Psoas muscle (tissue), 8 donors: ENCODE measurements around the gene DUSP8. TPM values are rescaled to one million over a fixed set of nuclear protein-coding genes. Genes with fewer than 3 reads are reported as not detected.
"Not testable (repeated sequence)": the region's sequence is repeated elsewhere in the genome, so short reads cannot be mapped to it uniquely, and the experiment has no call there.

Experiments used
- ATAC-seq, 4 donors: fragments of 200-7000 bp; cut with Tn5 transposase; one replicate each; pipeline ENCODE4 v1.9.1; 2020; ENCODE audit warnings: moderate library complexity in 3 of 4, mild to moderate bottlenecking in 2 of 4
- DNase-seq, 2 donors: peaks; one replicate each; pipeline ENCODE4 v3.0.0-alpha.2; 2020
- H3K27ac ChIP-seq: fragments of 200-600 bp; one replicate; pipeline ENCODE4 v1.8.0; 2022
- H3K27me3 ChIP-seq, 3 donors: fragments of 200-600 bp in 1 of 3; one replicate each; pipeline versions ENCODE4 v1.6.1 to v1.8.0; 2013 to 2022; ENCODE audit warnings: low read length in 2 of 3, mild to moderate bottlenecking in 2 of 3, moderate library complexity in 1 of 3; ENCODE audit not compliant: insufficient read depth in 3 of 3
- H3K36me3 ChIP-seq, 2 donors: fragments of 200-600 bp in 1 of 2; one replicate each; pipeline versions ENCODE4 v1.6.1 to v1.8.0; 2013 to 2022; ENCODE audit warnings: low read depth in 1 of 2, mild to moderate bottlenecking in 1 of 2, moderate library complexity in 1 of 2; ENCODE audit not compliant: insufficient read depth in 1 of 2
- H3K4me1 ChIP-seq: fragments of 200-600 bp; one replicate; pipeline ENCODE4 v1.8.0; 2022
- H3K4me3 ChIP-seq: fragments of 200-600 bp; one replicate; pipeline ENCODE4 v1.8.0; 2022; ENCODE audit warnings: mild to moderate bottlenecking
- H3K9me3 ChIP-seq: fragments of 200-600 bp; one replicate; pipeline ENCODE4 v1.8.0; 2022
- WGBS, 3 donors: extraction: QIAGEN DNeasy Blood & Tissue Kit; methylation state at CpG; one replicate each; pipeline versions ENCODE4 v1.1.6 to v1.1.7; 2013; 5-methylcytosine and 5-hydroxymethylcytosine counted together
- intact Hi-C, 2 donors: fragments of 100-400 bp; cut with DNase I; formaldehyde crosslinking; loops; one replicate each; pipeline versions ENCODE4 v1.11.0 to v1.14.2; 2022
- polyA plus RNA-seq, 3 donors: library from polyadenylated mRNA; stranded (reverse); fragments of 200-250 nt; gene quantifications; one replicate each; pipeline ENCODE4 v1.2.3, GENCODE V29; 2013
- total RNA-seq, 4 donors: library from RNA; stranded (reverse); fragmentation: NEBNext Ultra II Directional in 2 of 4; extraction: Animal tissue kit (Norgen Biotek cat#: 25700) in 2 of 4; gene quantifications; one replicate each; pipeline versions ENCODE4 v1.2.1 to v1.2.4, GENCODE V29; 2021 to 2023
- TF ChIP-seq, protein P1 (sequence below): fragments of 200-600 bp; IDR thresholded peaks from one replicate; pipeline ENCODE4 v1.8.0; 2022; ENCODE audit warnings: antibody characterized with exemption
- donor health status: healthy with polysubstance abuse.
- donor health status: DM: no; HTN: no; CAD: no; lungs with moderate emphysema.
- donor health status: Bipolar disorder and iron deficiency.
- donor health status: healthy.
- donor health status: DM: yes; HTN: yes; CAD: no.
- donor health status: DM: no; HTN: no; CAD: no.
- donor health status: DM: no; HTN: no; CAD: no.
- donor health status: DM: yes; HTN: yes; CAD: no.

Gene DUSP8
- total and polyA plus RNA-seq, 7 donors: 1.0 to 15.2 (median 9.9) TPM

DNA sequence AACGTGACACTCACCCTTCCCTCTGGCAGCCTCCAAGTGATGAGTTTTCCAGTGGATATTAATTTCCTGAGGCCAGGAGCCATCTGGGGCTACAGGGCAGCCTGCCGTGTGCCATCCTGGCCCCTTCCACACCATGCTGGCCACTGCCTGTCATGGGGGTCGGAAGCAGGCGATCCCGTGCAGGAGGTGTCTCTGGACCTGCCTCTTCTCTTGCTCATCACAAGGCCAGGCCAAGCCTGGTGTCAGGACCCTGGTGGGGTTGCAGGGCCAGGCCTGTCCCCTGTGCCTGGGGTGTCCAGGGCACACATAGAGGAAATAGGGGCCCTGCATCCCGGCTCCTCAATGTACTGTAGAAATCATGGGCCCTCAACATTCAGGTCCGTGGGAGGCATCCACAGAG, 32.6 kb upstream of the DUSP8 start:
- ATAC-seq (no peak), DNase-seq (no peak)
- TF ChIP-seq, protein P1, sequence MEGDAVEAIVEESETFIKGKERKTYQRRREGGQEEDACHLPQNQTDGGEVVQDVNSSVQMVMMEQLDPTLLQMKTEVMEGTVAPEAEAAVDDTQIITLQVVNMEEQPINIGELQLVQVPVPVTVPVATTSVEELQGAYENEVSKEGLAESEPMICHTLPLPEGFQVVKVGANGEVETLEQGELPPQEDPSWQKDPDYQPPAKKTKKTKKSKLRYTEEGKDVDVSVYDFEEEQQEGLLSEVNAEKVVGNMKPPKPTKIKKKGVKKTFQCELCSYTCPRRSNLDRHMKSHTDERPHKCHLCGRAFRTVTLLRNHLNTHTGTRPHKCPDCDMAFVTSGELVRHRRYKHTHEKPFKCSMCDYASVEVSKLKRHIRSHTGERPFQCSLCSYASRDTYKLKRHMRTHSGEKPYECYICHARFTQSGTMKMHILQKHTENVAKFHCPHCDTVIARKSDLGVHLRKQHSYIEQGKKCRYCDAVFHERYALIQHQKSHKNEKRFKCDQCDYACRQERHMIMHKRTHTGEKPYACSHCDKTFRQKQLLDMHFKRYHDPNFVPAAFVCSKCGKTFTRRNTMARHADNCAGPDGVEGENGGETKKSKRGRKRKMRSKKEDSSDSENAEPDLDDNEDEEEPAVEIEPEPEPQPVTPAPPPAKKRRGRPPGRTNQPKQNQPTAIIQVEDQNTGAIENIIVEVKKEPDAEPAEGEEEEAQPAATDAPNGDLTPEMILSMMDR: no peak
- Histone ChIP-seq H3K27me3 (peaks cover 0 to 30% (median 0%) of the 10 kb centered on the region in 3 donors), H3K9me3 (no peaks in the 10 kb centered on the region), H3K27ac (no peak overlapping the region), H3K36me3 (no peaks in the 10 kb centered on the region), H3K4me1 (no peaks in the 10 kb centered on the region), H3K4me3 (no peak overlapping the region)
- intact Hi-C loops: no loop called here
- 71 to 74% (median 71%) methylated on average over 7 of the region's 7 CpGs for WGBS, 3 donors

DNA sequence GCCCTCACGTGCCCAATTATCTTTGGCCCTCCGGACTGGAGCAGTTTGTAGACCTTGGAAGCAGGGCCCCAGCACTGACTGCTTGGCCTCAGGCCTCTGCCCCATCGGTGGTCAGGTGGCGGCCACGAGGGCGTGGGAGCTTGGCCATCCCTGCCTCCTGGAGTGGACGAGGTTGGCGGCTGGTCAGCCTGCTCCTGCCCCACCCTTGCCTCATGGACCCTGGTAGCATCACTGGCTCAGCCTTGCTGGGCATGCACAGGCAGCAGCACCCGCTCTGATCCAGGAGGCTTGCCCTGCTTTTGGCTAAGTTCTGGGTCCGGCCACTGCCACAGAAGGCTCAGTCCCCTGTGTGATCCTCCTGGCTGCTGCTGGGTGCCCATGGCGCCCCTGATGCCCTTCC, 32.1 kb upstream of the DUSP8 start:
- intact Hi-C loops: no loop called here
- Histone ChIP-seq H3K4me1 (no peaks in the 10 kb centered on the region), H3K9me3 (no peaks in the 10 kb centered on the region), H3K36me3 (no peaks in the 10 kb centered on the region), H3K27ac (no peak overlapping the region), H3K27me3 (peaks cover 0 to 35% (median 0%) of the 10 kb centered on the region in 3 donors), H3K4me3 (no peak overlapping the region)
- DNase-seq (no peak), ATAC-seq (no peak)
- TF ChIP-seq, protein P1: no peak
- 86 to 94% (median 90%) methylated on average over 11 of the region's 11 CpGs for WGBS, 3 donors

DNA sequence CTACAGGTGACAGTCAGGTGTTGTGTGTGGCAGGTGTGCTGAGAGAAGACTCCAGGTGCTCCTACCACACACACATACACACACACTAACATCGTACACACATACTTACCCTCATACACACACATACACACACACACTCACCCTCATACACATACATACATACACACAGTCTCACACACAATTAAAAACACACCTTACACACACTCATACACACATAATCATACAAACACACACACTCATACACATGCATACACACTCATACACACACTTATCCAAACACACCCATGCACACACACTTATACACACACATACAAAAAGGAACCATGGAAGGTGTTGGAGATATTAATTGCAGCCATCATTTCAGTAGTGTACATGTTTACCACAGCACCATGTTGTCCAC, 31.6 kb upstream of the DUSP8 start:
- ATAC-seq: no peak
- intact Hi-C loops: no loop called here
- Histone ChIP-seq H3K27me3 (peaks cover 0 to 35% (median 0%) of the 10 kb centered on the region in 3 donors), H3K4me1 (no peaks in the 10 kb centered on the region), H3K27ac (no peak overlapping the region), H3K4me3 (no peak overlapping the region), H3K9me3 (no peaks in the 10 kb centered on the region), H3K36me3 (no peaks in the 10 kb centered on the region)
- WGBS, 3 donors: 75 to 93% (median 88%) methylated on average over 1 of the region's 1 CpG
- DNase-seq: no peak
- TF ChIP-seq, protein P1: no peak

DNA sequence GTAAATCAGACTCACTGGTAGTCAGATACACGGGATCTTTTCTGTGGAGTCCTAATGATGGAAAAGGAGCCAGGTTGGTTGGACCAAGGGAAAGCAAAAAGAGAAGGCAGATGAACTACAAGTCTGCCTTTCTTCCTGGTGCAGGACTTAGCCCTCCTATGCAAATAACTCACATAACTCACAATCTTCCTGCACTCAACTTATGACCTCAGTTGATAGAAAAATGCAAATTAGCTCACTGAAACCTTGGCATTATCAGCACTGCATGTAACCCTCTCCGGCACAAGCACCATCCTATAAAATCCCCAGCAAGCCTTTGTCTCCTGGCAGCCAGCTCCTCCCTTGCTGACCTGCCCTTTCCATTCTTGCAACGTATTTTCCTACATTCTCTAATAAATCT, 29.6 kb upstream of the DUSP8 start:
- H3K4me1 ChIP-seq, H3K27ac ChIP-seq, H3K9me3 ChIP-seq, H3K4me3 ChIP-seq, intact Hi-C loops, H3K36me3 ChIP-seq, DNase-seq, ATAC-seq: not testable (repeated sequence)
- 60 to 80% (median 68%) methylated on average over 2 to 3 of the region's 3 CpGs for WGBS, 3 donors
- peaks cover 0 to 31% (median 0%) of the 10 kb centered on the region in 3 donors for H3K27me3 ChIP-seq

- peaks cover 0 to 30% (median 0%) of the 10 kb centered on the region in 3 donors for H3K27me3 ChIP-seq
- H3K27ac ChIP-seq: no peak overlapping the region
- H3K4me3 ChIP-seq: no peak overlapping the region
- ATAC-seq (no peak), DNase-seq (no peak)
- intact Hi-C loops: no loop called here
- H3K4me1 ChIP-seq: no peaks in the 10 kb centered on the region
- TF ChIP-seq, protein P1: no peak
- H3K36me3 ChIP-seq: no peaks in the 10 kb centered on the region
- no peaks in the 10 kb centered on the region for H3K9me3 ChIP-seq
- WGBS, 3 donors: 74 to 84% (median 77%) methylated on average over 5 of the region's 5 CpGs
Measured at GRCh38 chr11:1600626-1601025, 28.6 kb upstream of the DUSP8 start.
